Measurements from ENCODE around the gene FARP1. TPM values are rescaled to one million over a fixed set of nuclear protein-coding genes. Genes with fewer than 3 reads are reported as not detected.

The FARP1 gene
- total and polyA plus RNA-seq, 2 of the 13 experiments (the other 11 are each of a cell fraction or from before 2014, with no cell fraction given), result 70.6 to 126 TPM

- no peak overlapping the region for H2AFZ ChIP-seq (ENCODE audit: low read length)
- intact Hi-C loops (cut with micrococcal nuclease; ENCODE audit: unreplicated experiment) (loop anchor here (2.0 to 5.0 kb wide), 2 partner anchors 184 to 203 kb away; no protein-coding TSS in a partner anchor), in situ Hi-C loops (cut with HindIII; ENCODE audit: extremely low pct_ligation_motif_present, low pct_unique_long_range_greater_than_20kb) (loop anchor here (10.0 kb wide), 1 partner anchor 376 kb away; no protein-coding TSS in a partner anchor)
- H3K27me3 ChIP-seq (ENCODE audit: control insufficient read depth in 1 of 2, insufficient read depth in 2 of 2, low read length in 2 of 2), result no peaks in the 10 kb centered on the region
- no TSS peak for BruUV-seq (replicated peaks)
- no peak overlapping the region for H3K4me3 ChIP-seq (replicated peaks in 1 of 3; ENCODE audit: insufficient read depth in 1 of 3, low read depth in 2 of 3, low read length in 3 of 3)
- ATAC-seq (no peak), DNase-seq (ENCODE audit: low spot score) (no peak), FAIRE-seq (no peak)
- H4K20me1 ChIP-seq (ENCODE audit: insufficient read depth, low read length), result peaks cover 14% of the 10 kb centered on the region
- no peak overlapping the region for H3K9ac ChIP-seq (ENCODE audit: insufficient read depth, low read depth, low read length)
- POLR2A ChIA-PET, result no interaction called here
- H3K4me1 ChIP-seq (ENCODE audit: insufficient read depth, low read length), result peaks cover 23% of the 10 kb centered on the region
- CTCF ChIA-PET (ENCODE audit: low intra/inter-chr PET ratio, low total read pairs), result no interaction called here
- peaks cover 30 to 79% of the 10 kb centered on the region in 2 experiments for H3K36me3 ChIP-seq (replicated peaks in 1 of 2; ENCODE audit: control insufficient read depth in 1 of 2, insufficient read depth in 2 of 2, low read length in 2 of 2)
- no peak for TF ChIP-seq ZNF260 (CRISPR knock-in tag; IDR thresholded peaks at IDR 0.05; ENCODE audit: borderline replicate concordance, low read depth)
- TF ChIP-seq KIAA2018 (CRISPR knock-in tag; IDR thresholded peaks at IDR 0.05; ENCODE audit: borderline replicate concordance), result no peak
- no peak for TF ChIP-seq ZNF761 (CRISPR knock-in tag; conservative IDR thresholded peaks at IDR 0.05)
- TF ChIP-seq GFI1 (CRISPR knock-in tag; IDR thresholded peaks at IDR 0.05; ENCODE audit: borderline replicate concordance), result no peak
- TF ChIP-seq ZC3H4 (CRISPR knock-in tag; IDR thresholded peaks at IDR 0.05; ENCODE audit: borderline replicate concordance), result no peak
- TF ChIP-seq MXI1 (IDR thresholded peaks at IDR 0.05; ENCODE audit: borderline replicate concordance, low read depth, low read length), result no peak
- TF ChIP-seq FOXM1 (CRISPR knock-in tag; IDR thresholded peaks at IDR 0.05), result no peak
- TF ChIP-seq NONO (IDR thresholded peaks at IDR 0.05), result no peak
- TF ChIP-seq NONO (CRISPR knock-in tag; conservative IDR thresholded peaks at IDR 0.05), result no peak
- TF ChIP-seq ZNF577 (CRISPR knock-in tag; IDR thresholded peaks at IDR 0.05; ENCODE audit: borderline replicate concordance, low read depth), result no peak
- TF ChIP-seq PLRG1 (conservative IDR thresholded peaks at IDR 0.05), result no peak
- TF ChIP-seq CCDC6 (CRISPR knock-in tag; IDR thresholded peaks at IDR 0.05), result no peak
- no peaks in the 10 kb centered on the region for H3K9me3 ChIP-seq (ENCODE audit: low read length)
- no peak overlapping the region for H3K27ac ChIP-seq (ENCODE audit: extremely low read length, insufficient read depth, low read length)
- peaks cover 4% of the 10 kb centered on the region for H3K79me2 ChIP-seq (ENCODE audit: insufficient read depth, low read length)
- WGBS (ENCODE audit: low lambda C conversion rate), result 94% methylated on average over 9 of the region's 20 CpGs
- H3K4me2 ChIP-seq (ENCODE audit: low read depth, low read length), result no peak overlapping the region
Observed at GRCh38 chr13:98468929-98469328, 326.0 kb downstream of the FARP1 start.

All from HepG2 (cell line).